ENCODE measurements around the gene NLRP5.

Gene NLRP5

DNA sequence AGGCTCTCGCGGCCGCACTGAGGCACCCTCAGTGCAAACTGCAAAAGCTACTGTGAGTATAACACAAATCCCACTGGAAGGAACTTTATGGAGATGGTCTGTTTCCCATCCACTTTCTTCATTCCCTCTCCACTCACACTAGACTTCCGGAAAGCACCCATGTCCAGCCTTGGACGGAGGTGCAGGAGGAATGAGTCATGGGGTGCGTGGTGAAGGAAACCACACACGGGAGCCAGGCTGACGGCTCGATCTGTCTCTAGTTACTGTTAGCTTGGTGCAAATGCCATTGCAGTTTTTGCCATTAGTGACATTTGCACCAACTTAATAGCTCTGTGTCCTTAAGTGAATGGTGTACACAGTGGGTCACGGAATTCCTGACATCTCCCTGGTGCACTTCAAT is 24.4 kb upstream of the NLRP5 start:
- no peak for TF ChIP-seq EZH2phosphoT487 (IDR thresholded peaks at IDR 0.05; ENCODE audit: borderline replicate concordance, low read length)
- TF ChIP-seq, protein P1, sequence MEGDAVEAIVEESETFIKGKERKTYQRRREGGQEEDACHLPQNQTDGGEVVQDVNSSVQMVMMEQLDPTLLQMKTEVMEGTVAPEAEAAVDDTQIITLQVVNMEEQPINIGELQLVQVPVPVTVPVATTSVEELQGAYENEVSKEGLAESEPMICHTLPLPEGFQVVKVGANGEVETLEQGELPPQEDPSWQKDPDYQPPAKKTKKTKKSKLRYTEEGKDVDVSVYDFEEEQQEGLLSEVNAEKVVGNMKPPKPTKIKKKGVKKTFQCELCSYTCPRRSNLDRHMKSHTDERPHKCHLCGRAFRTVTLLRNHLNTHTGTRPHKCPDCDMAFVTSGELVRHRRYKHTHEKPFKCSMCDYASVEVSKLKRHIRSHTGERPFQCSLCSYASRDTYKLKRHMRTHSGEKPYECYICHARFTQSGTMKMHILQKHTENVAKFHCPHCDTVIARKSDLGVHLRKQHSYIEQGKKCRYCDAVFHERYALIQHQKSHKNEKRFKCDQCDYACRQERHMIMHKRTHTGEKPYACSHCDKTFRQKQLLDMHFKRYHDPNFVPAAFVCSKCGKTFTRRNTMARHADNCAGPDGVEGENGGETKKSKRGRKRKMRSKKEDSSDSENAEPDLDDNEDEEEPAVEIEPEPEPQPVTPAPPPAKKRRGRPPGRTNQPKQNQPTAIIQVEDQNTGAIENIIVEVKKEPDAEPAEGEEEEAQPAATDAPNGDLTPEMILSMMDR (IDR thresholded peaks at IDR 0.05; ENCODE audit: low read depth, low read length, poor library complexity, severe bottlenecking): no peak
- Histone ChIP-seq H3F3A (ENCODE audit: control insufficient read depth, insufficient read depth) (no peaks in the 10 kb centered on the region), H3K27me3 (ENCODE audit: control insufficient read depth, low read length) (no peaks in the 10 kb centered on the region)

DNA sequence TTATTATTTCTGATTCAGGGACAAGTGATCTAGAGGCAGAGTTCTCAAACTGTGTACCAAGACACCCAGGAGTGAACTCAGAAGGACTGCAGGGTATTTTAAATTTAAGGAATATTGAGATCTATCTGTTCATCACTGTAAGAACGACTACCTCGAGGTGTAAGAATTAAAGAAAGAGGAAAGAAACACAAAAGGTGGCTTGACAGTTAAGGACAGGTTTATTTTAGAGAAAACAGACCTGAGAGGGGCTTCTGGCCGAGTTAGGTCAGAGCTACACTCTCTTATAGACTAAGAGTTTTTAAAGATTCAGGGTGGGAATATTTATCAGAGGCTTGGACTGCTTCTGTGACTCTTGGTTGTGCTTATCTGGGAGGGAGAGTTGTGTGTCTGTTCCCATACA is 12.6 kb upstream of the NLRP5 start:
- no peaks in the 10 kb centered on the region; the same call in 1 of the 2 replicates for H3K9me3 ChIP-seq (ENCODE audit: control insufficient read depth, insufficient read depth, low read length)

More for the DNA sequence above, 24.4 kb upstream of the NLRP5 start:
- Histone ChIP-seq H3K4me1 (ENCODE audit: control insufficient read depth, low read length) (no peaks in the 10 kb centered on the region), H3K79me2 (ENCODE audit: control insufficient read depth, low read length) (no peaks in the 10 kb centered on the region), H3K9me2 (replicated peaks; ENCODE audit: control insufficient read depth, low read length) (no peaks in the 10 kb centered on the region), H3K4me3 (ENCODE audit: low read length) (no peak overlapping the region), H4K20me1 (ENCODE audit: control insufficient read depth, insufficient read depth, low read depth, low read length) (no peaks in the 10 kb centered on the region), H3K9me3 (ENCODE audit: control insufficient read depth, insufficient read depth, low read length) (no peaks in the 10 kb centered on the region), H3K4me2 (ENCODE audit: low read length) (no peak overlapping the region), H3K27ac (ENCODE audit: low read depth, low read length) (no peak overlapping the region), H3K36me3 (ENCODE audit: control insufficient read depth, low read length) (no peaks in the 10 kb centered on the region)

DNA sequence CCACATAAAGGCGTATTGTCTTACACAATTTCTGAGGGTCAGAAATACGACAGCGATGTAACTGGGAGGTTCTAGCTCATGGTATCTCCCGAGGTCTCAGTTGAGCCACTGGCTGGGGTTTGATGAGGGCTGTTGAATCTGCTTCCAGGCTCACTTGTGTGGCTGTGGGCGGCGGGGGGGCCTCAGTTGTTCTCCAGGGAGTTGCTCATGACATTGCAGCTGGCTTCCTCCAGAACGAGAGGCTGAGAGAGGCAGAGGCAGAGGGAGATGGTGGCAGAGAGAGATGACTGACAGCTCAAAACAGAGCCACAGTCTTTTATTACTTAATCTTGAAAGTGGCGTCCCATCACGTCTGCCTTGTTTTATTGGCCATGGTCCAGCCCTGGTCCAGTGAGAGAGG is 6.2 kb upstream of the NLRP5 start:
- H3K4me1 ChIP-seq (ENCODE audit: control insufficient read depth, low read length): no peaks in the 10 kb centered on the region
- TF ChIP-seq EZH2phosphoT487 (IDR thresholded peaks at IDR 0.05; ENCODE audit: borderline replicate concordance, low read length): no peak
- TF ChIP-seq, protein P1 (IDR thresholded peaks at IDR 0.05; ENCODE audit: low read depth, low read length, poor library complexity, severe bottlenecking): no peak
- no peaks in the 10 kb centered on the region for H3K9me3 ChIP-seq (ENCODE audit: control insufficient read depth, insufficient read depth, low read length)
- no peaks in the 10 kb centered on the region for H3K27me3 ChIP-seq (ENCODE audit: control insufficient read depth, low read length)
- no peaks in the 10 kb centered on the region for H3K9me2 ChIP-seq (replicated peaks; ENCODE audit: control insufficient read depth, low read length)
- no peak overlapping the region for H3K4me3 ChIP-seq (ENCODE audit: low read length)
- H3K79me2 ChIP-seq (ENCODE audit: control insufficient read depth, low read length): no peaks in the 10 kb centered on the region
- H3F3A ChIP-seq (ENCODE audit: control insufficient read depth, insufficient read depth): no peaks in the 10 kb centered on the region
- H3K36me3 ChIP-seq (ENCODE audit: control insufficient read depth, low read length): no peaks in the 10 kb centered on the region
- H3K4me2 ChIP-seq (ENCODE audit: low read length): no peak overlapping the region
- H3K27ac ChIP-seq (ENCODE audit: low read depth, low read length): no peak overlapping the region
- no peaks in the 10 kb centered on the region for H4K20me1 ChIP-seq (ENCODE audit: control insufficient read depth, insufficient read depth, low read depth, low read length)

More for the DNA sequence above, 12.6 kb upstream of the NLRP5 start:
- H3K4me2 ChIP-seq (ENCODE audit: low read length): no peak overlapping the region
- no peaks in the 10 kb centered on the region for H3K27me3 ChIP-seq (ENCODE audit: control insufficient read depth, low read length)
- H3K4me1 ChIP-seq (ENCODE audit: control insufficient read depth, low read length): no peaks in the 10 kb centered on the region
- TF ChIP-seq, protein P1 (IDR thresholded peaks at IDR 0.05; ENCODE audit: low read depth, low read length, poor library complexity, severe bottlenecking): no peak
- no peak for TF ChIP-seq EZH2phosphoT487 (IDR thresholded peaks at IDR 0.05; ENCODE audit: borderline replicate concordance, low read length)
- H3K79me2 ChIP-seq (ENCODE audit: control insufficient read depth, low read length): no peaks in the 10 kb centered on the region
- no peak overlapping the region for H3K4me3 ChIP-seq (ENCODE audit: low read length)
- H3F3A ChIP-seq (ENCODE audit: control insufficient read depth, insufficient read depth): no peaks in the 10 kb centered on the region
- H3K9me2 ChIP-seq (replicated peaks; ENCODE audit: control insufficient read depth, low read length): no peaks in the 10 kb centered on the region
- no peaks in the 10 kb centered on the region for H3K36me3 ChIP-seq (ENCODE audit: control insufficient read depth, low read length)
- no peak overlapping the region for H3K27ac ChIP-seq (ENCODE audit: low read depth, low read length)
- no peaks in the 10 kb centered on the region for H4K20me1 ChIP-seq (ENCODE audit: control insufficient read depth, insufficient read depth, low read depth, low read length)

Measured in DOHH2 (cell line).